ENCODE results near the gene CRIP1. TPM values are rescaled to one million over a fixed set of nuclear protein-coding genes. Genes with fewer than 3 reads are reported as not detected.
A peak's percentile ranks its signal among the peaks of the same experiment; 100 is the strongest.

CRIP1 gene
- total RNA-seq, 1 donor from 2014 or later, result 0.99 TPM

GRCh38 chr14:105469456-105470349 lies 17.0 kb upstream of the CRIP1 start:
- no peak for DNase-seq (ENCODE audit: low read depth)

GRCh38 chr14:105470350-105471296 lies 16.1 kb upstream of the CRIP1 start:
- DNase-seq (ENCODE audit: low read depth), result peak; percentile 60

- DNase-seq (ENCODE audit: low read depth), result peak; percentile 42
Measured at GRCh38 chr14:105471297-105471821, 15.3 kb upstream of the CRIP1 start.

GRCh38 chr14:105471823-105472485 lies 14.7 kb upstream of the CRIP1 start:
- DNase-seq (ENCODE audit: low read depth), result no peak

DNA sequence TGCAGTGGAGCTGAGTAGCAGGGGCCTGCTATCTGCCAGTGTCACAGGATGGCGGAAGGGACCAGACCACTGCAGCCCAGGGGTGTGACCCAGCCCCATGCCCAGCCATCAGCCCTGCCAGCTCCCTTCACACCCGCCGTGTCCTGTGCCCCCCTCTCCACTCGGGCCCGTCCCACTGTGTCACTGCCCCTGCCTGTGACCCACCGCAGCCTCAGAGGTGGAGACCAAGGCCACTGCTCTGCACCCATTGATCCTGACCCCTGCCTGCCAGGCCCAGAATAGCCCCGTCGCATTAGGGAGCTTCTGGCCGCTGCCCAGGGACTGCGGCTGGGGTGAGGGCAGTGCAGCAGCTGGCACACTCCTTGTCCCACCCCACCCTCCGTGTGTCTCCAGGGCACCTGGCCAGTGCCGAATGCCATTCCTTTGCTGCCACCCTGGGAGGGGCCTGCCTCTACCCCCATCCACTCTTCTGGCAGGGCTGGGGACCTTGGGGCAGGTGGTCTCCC lies 14.1 kb upstream of the CRIP1 start:
- peak; percentile 94 for DNase-seq (ENCODE audit: low read depth)

- peak; percentile 70 for DNase-seq (ENCODE audit: low read depth)
Measured at GRCh38 chr14:105473033-105473676, 13.5 kb upstream of the CRIP1 start.

DNA sequence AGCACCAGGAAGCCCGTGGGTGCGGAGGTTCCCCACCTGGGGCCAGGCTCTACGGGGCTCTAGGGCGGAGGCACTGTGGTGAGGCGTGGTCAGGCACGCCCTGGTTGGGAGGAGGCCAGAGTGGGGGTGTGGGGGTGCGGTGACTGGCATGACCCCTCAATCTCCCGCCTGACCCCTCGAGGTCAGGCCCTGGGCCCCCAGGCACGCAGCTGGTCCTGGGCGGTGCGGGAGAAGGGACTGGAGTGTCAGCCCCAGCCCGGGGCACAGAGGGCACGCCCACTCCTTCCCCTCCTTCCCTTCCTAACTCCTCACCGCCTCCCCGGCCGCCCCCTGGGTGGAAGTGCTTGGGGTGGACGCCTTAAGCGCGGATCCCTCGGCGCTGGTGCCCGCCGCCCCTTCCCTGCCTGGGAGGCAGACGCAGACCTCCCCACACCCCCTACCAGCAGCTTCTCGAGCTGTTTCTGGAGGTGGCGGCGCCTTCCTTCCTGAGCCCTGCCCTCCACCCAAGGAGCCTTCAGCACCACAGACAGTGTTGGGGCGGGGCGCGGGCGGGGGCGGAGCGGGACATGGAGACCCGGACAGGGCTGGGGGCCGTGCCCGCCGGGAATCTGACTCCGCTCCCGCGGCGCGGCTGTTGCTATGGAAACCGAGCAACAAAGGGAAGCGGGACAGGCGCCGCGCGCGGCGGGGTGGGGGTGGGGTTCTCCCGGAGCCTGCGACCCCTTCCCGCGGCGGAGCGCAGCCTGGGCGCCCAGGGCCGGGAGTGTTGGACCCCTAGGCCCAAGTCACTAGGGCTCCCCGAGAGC lies 12.8 kb upstream of the CRIP1 start:
- peak; percentile 95 for DNase-seq (ENCODE audit: low read depth)

GRCh38 chr14:105474483-105475268 lies 12.0 kb upstream of the CRIP1 start, which contains the start of gene CRIP2:
Gene CRIP2 (plus strand): TSS chr14:105474821. CDS start chr14:105474863, 42 bp downstream.
- DNase-seq (ENCODE audit: low read depth), result peak; percentile 77

GRCh38 chr14:105475269-105476096 lies 11.2 kb upstream of the CRIP1 start:
- DNase-seq (ENCODE audit: low read depth), result peak; percentile 73

- DNase-seq (ENCODE audit: low read depth), result peak; percentile 94
Measured at GRCh38 chr14:105476097-105476830, 10.4 kb upstream of the CRIP1 start.

DNA sequence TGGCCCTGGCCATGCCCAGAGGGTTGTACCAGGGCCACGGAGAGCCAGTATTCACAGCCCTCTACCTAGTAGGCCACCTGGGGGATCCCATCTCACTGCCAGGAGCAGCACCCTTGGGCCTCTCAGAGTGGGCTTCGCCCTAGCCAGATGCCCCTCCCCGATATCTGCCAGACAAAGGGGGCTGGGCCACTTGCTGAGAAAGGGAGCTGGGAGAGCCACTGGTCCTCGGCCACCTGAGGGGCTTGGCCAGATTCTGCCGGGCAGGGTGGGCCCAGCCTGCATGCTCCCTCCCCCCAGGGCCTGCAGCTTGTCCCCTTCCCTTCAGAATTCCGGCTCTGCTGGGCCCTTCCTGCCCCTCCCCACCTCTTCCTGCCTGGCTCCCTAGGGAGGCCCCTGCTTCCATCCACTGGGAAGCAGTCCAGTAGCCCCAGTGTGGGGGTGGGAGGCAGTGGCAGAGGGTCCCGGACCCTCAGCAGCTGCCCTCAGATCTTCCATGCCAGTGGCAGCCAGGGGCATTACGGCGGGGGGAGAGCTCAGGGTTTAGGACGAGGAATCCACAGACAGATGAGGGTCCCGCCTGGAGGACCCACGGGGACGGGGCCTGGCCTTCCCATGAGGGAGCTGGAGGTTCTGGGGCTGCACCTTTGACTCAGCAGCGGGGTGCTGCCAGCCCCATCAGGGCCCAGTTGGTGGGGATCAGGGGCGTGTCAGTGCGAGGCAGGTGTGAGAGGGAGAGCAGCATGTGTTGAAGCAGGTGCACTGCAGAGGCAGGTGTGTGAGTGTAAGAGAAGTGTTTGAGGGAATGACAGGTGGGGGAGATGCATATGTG lies 9.6 kb upstream of the CRIP1 start:
- no peak for DNase-seq (ENCODE audit: low read depth)

GRCh38 chr14:105477660-105478397 lies 8.9 kb upstream of the CRIP1 start:
- DNase-seq (ENCODE audit: low read depth), result no peak

- DNase-seq (ENCODE audit: low read depth), result no peak
Measured at GRCh38 chr14:105478398-105479251, 8.1 kb upstream of the CRIP1 start.

DNA sequence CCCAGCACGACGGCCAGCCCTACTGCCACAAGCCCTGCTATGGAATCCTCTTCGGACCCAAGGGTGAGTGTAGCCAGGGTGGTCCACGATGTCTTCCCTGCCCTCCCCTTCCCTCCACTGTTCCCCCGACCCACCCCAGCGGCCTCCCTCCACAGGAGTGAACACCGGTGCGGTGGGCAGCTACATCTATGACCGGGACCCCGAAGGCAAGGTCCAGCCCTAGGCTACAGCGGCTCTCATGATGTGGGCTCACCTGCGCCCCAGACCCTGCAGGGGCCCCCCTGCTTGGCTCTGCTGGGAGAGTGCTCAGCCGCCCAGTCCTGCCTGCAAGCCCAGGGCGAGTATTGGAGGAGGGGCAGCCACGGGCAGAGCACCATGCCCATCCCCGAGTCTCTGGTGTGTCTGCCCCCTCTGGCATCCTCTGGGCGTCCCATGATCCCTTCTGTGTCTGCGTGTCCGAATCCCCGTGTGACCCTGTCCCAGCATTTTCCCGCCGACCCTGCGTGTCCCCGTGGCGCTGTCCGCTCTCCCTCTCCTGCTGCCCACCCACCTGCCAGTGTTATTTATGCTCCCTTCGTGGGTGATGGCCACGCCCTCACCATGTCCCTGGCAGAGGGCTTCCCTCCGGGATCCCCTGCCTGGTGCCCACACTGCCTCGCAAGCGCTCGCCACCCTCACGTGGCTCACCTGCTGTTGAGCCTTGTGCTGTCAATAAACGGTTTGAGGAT lies 7.1 kb upstream of the CRIP1 start:
- peak; percentile 68 for DNase-seq (ENCODE audit: low read depth)

Data from myocyte (in vitro differentiated cells).